Activated naive CD4-positive, alpha-beta T cell treated with anti-CD3 and anti-CD28 coated beads for 36 hours (primary cell): Measurements from ENCODE around the gene MTUS2. TPM values are rescaled to one million over a fixed set of nuclear protein-coding genes. Genes with fewer than 3 reads are reported as not detected.

Experiments used
- CTCF ChIA-PET: fragments of 350-600 bp; sonication (Branson Sonifier 250); formaldehyde crosslinking; loops from one replicate; lab custom pipeline; 2021; ENCODE audit warnings: antibody characterized with exemption; lab: Charles Lee
- DNase-seq: peaks from one replicate; pipeline ENCODE4 v3.0.0-alpha.2; 2020
- H3K27ac Mint-ChIP-seq: one replicate; pipeline ENCODE4 v1.8.0; 2021; ENCODE audit warnings: mild to moderate bottlenecking, mixed read lengths
- H3K27me3 Mint-ChIP-seq: one replicate; pipeline ENCODE4 v1.8.0; 2021; ENCODE audit warnings: low read depth, mixed read lengths
- H3K36me3 Mint-ChIP-seq: one replicate; pipeline ENCODE4 v1.8.0; 2021; ENCODE audit warnings: low read depth, mixed read lengths
- H3K4me1 Mint-ChIP-seq: one replicate; pipeline ENCODE4 v1.8.0; 2021; ENCODE audit warnings: low read depth, mixed read lengths
- H3K4me3 Mint-ChIP-seq: one replicate; pipeline ENCODE4 v1.8.0; 2021; ENCODE audit warnings: mild to moderate bottlenecking, moderate library complexity, mixed read lengths
- H3K9me3 Mint-ChIP-seq: one replicate; pipeline ENCODE4 v1.8.0; 2021; ENCODE audit warnings: mixed read lengths
- intact Hi-C: fragments of 100-400 bp; cut with micrococcal nuclease; formaldehyde crosslinking; loops from one replicate; pipeline ENCODE4 v1.15.1; 2023
- total RNA-seq, 2 experiments: library from RNA; stranded (reverse); gene quantifications; one replicate each; pipeline ENCODE4 v1.2.3, GENCODE V29; 2021

MTUS2 gene
- total RNA-seq, 2 experiments from 2014 or later, result not detected

- CTCF ChIA-PET, result no interaction called here
- no peaks in the 10 kb centered on the region for H3K36me3 Mint-ChIP-seq
- H3K27ac Mint-ChIP-seq, result no peak overlapping the region
Observed at GRCh38 chr13:28864544-28864943, 44.4 kb downstream of the MTUS2 start.

GRCh38 chr13:28865149-28865744, 45.1 kb downstream of the MTUS2 start:
- CTCF ChIA-PET, result interaction anchor here (0.5 kb wide), 1 partner anchor 391 kb away, joined by 3 read pairs; no protein-coding TSS in a partner anchor

More at GRCh38 chr13:28864544-28864943, 44.4 kb downstream of the MTUS2 start:
- Mint-ChIP-seq H3K9me3 (no peaks in the 10 kb centered on the region), H3K4me1 (no peaks in the 10 kb centered on the region), H3K27me3 (peaks cover 2% of the 10 kb centered on the region), H3K4me3 (no peak overlapping the region)
- intact Hi-C loops, result no loop called here
- no peak for DNase-seq

GRCh38 chr13:28865951-28866350, 45.8 kb downstream of the MTUS2 start:
- peaks cover 4% of the 10 kb centered on the region for H3K27me3 Mint-ChIP-seq
- no peaks in the 10 kb centered on the region for H3K36me3 Mint-ChIP-seq
- no peaks in the 10 kb centered on the region for H3K9me3 Mint-ChIP-seq
- DNase-seq, result no peak
- H3K27ac Mint-ChIP-seq, result no peak overlapping the region
- no peak overlapping the region for H3K4me3 Mint-ChIP-seq
- no peaks in the 10 kb centered on the region for H3K4me1 Mint-ChIP-seq
- intact Hi-C loops, result no loop called here
- CTCF ChIA-PET, result interaction anchor here (0.5 kb wide), 1 partner anchor 392 kb away, joined by 3 read pairs; no protein-coding TSS in a partner anchor

More at GRCh38 chr13:28865149-28865744, 45.1 kb downstream of the MTUS2 start:
- Mint-ChIP-seq H3K36me3 (no peaks in the 10 kb centered on the region), H3K27me3 (peaks cover 2% of the 10 kb centered on the region), H3K27ac (no peak overlapping the region), H3K4me3 (no peak overlapping the region), H3K4me1 (no peaks in the 10 kb centered on the region), H3K9me3 (no peaks in the 10 kb centered on the region)
- intact Hi-C loops, result no loop called here
- no peak for DNase-seq

GRCh38 chr13:28866932-28867331, 46.8 kb downstream of the MTUS2 start:
- H3K9me3 Mint-ChIP-seq, result peaks cover 3% of the 10 kb centered on the region
- H3K27me3 Mint-ChIP-seq, result peaks cover 2% of the 10 kb centered on the region
- no peak overlapping the region for H3K27ac Mint-ChIP-seq
- H3K4me1 Mint-ChIP-seq, result no peaks in the 10 kb centered on the region
- H3K36me3 Mint-ChIP-seq, result no peaks in the 10 kb centered on the region
- intact Hi-C loops, result no loop called here
- CTCF ChIA-PET, result no interaction called here
- H3K4me3 Mint-ChIP-seq, result no peak overlapping the region
- no peak for DNase-seq

- Mint-ChIP-seq H3K9me3 (peaks cover 9% of the 10 kb centered on the region), H3K36me3 (no peaks in the 10 kb centered on the region), H3K4me1 (no peaks in the 10 kb centered on the region), H3K27me3 (peaks cover 2% of the 10 kb centered on the region), H3K4me3 (no peak overlapping the region), H3K27ac (no peak overlapping the region)
- intact Hi-C loops, result no loop called here
- no peak for DNase-seq
- CTCF ChIA-PET, result no interaction called here
Observed at GRCh38 chr13:28867564-28867963, 47.4 kb downstream of the MTUS2 start.

- Mint-ChIP-seq H3K27me3 (peaks cover 7% of the 10 kb centered on the region), H3K36me3 (no peaks in the 10 kb centered on the region), H3K4me1 (no peaks in the 10 kb centered on the region), H3K4me3 (no peak overlapping the region), H3K27ac (no peak overlapping the region), H3K9me3 (peaks cover 13% of the 10 kb centered on the region)
- CTCF ChIA-PET, result no interaction called here
- intact Hi-C loops, result no loop called here
- DNase-seq, result no peak
Observed at GRCh38 chr13:28872427-28873176, 52.5 kb downstream of the MTUS2 start.

- H3K27ac Mint-ChIP-seq, result no peak overlapping the region
- H3K4me1 Mint-ChIP-seq, result no peaks in the 10 kb centered on the region
- CTCF ChIA-PET, result interaction anchor here (0.6 kb wide), 1 partner anchor 639 kb away, joined by 3 read pairs; no protein-coding TSS in a partner anchor
- H3K4me3 Mint-ChIP-seq, result no peak overlapping the region
- H3K36me3 Mint-ChIP-seq, result no peaks in the 10 kb centered on the region
- DNase-seq, result no peak
- H3K27me3 Mint-ChIP-seq, result peaks cover 11% of the 10 kb centered on the region
- peaks cover 17% of the 10 kb centered on the region for H3K9me3 Mint-ChIP-seq
- intact Hi-C loops, result no loop called here
Observed at GRCh38 chr13:28875846-28876615, 55.9 kb downstream of the MTUS2 start.

- intact Hi-C loops, result no loop called here
- H3K9me3 Mint-ChIP-seq, result peaks cover 10% of the 10 kb centered on the region
- CTCF ChIA-PET, result no interaction called here
- H3K36me3 Mint-ChIP-seq, result no peaks in the 10 kb centered on the region
- H3K27me3 Mint-ChIP-seq, result peaks cover 14% of the 10 kb centered on the region
- H3K4me3 Mint-ChIP-seq, result no peak overlapping the region
- no peak for DNase-seq
- H3K27ac Mint-ChIP-seq, result no peak overlapping the region
- H3K4me1 Mint-ChIP-seq, result no peaks in the 10 kb centered on the region
Observed at GRCh38 chr13:28877408-28877807, 57.3 kb downstream of the MTUS2 start.

GRCh38 chr13:28885181-28885580, 65.0 kb downstream of the MTUS2 start:
- Mint-ChIP-seq H3K4me3 (no peak overlapping the region), H3K27me3 (peaks cover 10% of the 10 kb centered on the region), H3K27ac (no peak overlapping the region), H3K9me3 (peaks cover 3% of the 10 kb centered on the region), H3K4me1 (no peaks in the 10 kb centered on the region), H3K36me3 (no peaks in the 10 kb centered on the region)
- CTCF ChIA-PET, result no interaction called here
- no peak for DNase-seq
- intact Hi-C loops, result no loop called here

GRCh38 chr13:28889086-28889732, 69.1 kb downstream of the MTUS2 start:
- intact Hi-C loops, result no loop called here
- no peaks in the 10 kb centered on the region for H3K9me3 Mint-ChIP-seq
- no peak overlapping the region for H3K4me3 Mint-ChIP-seq
- no peak overlapping the region for H3K27ac Mint-ChIP-seq
- no peaks in the 10 kb centered on the region for H3K36me3 Mint-ChIP-seq
- CTCF ChIA-PET, result interaction anchor here (0.6 kb wide), 1 partner anchor 77 kb away, joined by 3 read pairs; no protein-coding TSS in a partner anchor
- no peak for DNase-seq
- peaks cover 12% of the 10 kb centered on the region for H3K27me3 Mint-ChIP-seq
- no peaks in the 10 kb centered on the region for H3K4me1 Mint-ChIP-seq

GRCh38 chr13:28890712-28891111, 70.6 kb downstream of the MTUS2 start:
- H3K4me1 Mint-ChIP-seq, result no peaks in the 10 kb centered on the region
- no peak overlapping the region for H3K27ac Mint-ChIP-seq
- intact Hi-C loops, result no loop called here
- no peaks in the 10 kb centered on the region for H3K36me3 Mint-ChIP-seq
- H3K9me3 Mint-ChIP-seq, result no peaks in the 10 kb centered on the region
- DNase-seq, result no peak
- H3K4me3 Mint-ChIP-seq, result no peak overlapping the region
- peaks cover 9% of the 10 kb centered on the region for H3K27me3 Mint-ChIP-seq
- CTCF ChIA-PET, result no interaction called here

GRCh38 chr13:28918030-28918429, 97.9 kb downstream of the MTUS2 start:
- no peaks in the 10 kb centered on the region for H3K4me1 Mint-ChIP-seq
- CTCF ChIA-PET, result no interaction called here
- H3K27ac Mint-ChIP-seq, result no peak overlapping the region
- H3K36me3 Mint-ChIP-seq, result no peaks in the 10 kb centered on the region
- DNase-seq, result no peak
- intact Hi-C loops, result no loop called here
- no peak overlapping the region for H3K4me3 Mint-ChIP-seq
- peaks cover 25% of the 10 kb centered on the region for H3K9me3 Mint-ChIP-seq
- H3K27me3 Mint-ChIP-seq, result peaks cover 6% of the 10 kb centered on the region
